ENCODE data around the gene CBX7. TPM values are rescaled to one million over a fixed set of nuclear protein-coding genes. Genes with fewer than 3 reads are reported as not detected.

The CBX7 gene
- total and polyA plus RNA-seq, 10 donors = 20.2 to 99.4 (median 60.3) TPM

DNA sequence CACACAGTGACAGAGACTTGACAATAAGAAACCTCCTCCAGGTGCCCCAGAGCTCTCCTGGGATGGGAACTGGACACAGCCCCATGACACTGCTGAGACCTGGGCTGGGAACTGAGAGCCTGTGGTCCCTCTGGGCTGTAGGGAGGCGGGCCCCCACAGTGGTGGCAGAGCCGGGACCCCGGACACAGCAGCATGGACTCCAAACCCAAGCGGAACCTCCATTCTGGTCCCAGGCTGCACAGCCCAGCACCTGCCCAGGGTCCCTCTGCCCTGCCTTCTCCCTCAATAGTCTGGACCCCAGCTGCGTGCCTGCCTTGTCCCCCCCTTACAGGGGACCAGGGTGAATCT lies 63.8 kb downstream of the CBX7 start:
- Histone ChIP-seq H3K4me3 (no peak overlapping the region), H3K9me3 (no peaks in the 10 kb centered on the region), H3K4me1 (peaks cover 6 to 84% (median 42%) of the 10 kb centered on the region in 6 donors), H3K27ac (peak overlapping the region in 3 of 8 donors; percentile 49 to 92 (median 88)), H3K36me3 (peaks cover 0 to 37% (median 10%) of the 10 kb centered on the region in 6 donors), H3K27me3 (replicated peaks in 1 of 7) (no peaks in the 10 kb centered on the region)
- no peak for TF ChIP-seq POLR2AphosphoS5 (IDR thresholded peaks at IDR 0.05)
- WGBS, 5 donors = 88 to 97% (median 91%) methylated on average over 5 of the region's 5 CpGs; no CpG with 5 or more reads in 1 of the 5 donors
- intact Hi-C loops (cut with DNase I; ENCODE audit: low total_unique reads) = no loop called here
- no peak for DNase-seq

- 67 to 76% (median 72%) methylated on average over 15 to 18 of the region's 18 CpGs for WGBS, 5 donors
- H3K27ac ChIP-seq = peak overlapping the region in 4 of 8 donors; percentile 28 to 92 (median 68)
- peak in 1 of 3 donors; percentile 21 for TF ChIP-seq POLR2AphosphoS5 (IDR thresholded peaks at IDR 0.05)
- TF ChIP-seq CTCF (IDR thresholded peaks at IDR 0.05 in 8 of 11, conservative IDR thresholded peaks at IDR 0.05 in 3 of 11) = no peak
- TF ChIP-seq POLR2A (IDR thresholded peaks at IDR 0.05) = no peak
- H3K36me3 ChIP-seq = peaks cover 0 to 41% (median 12%) of the 10 kb centered on the region in 6 donors
- intact Hi-C loops (cut with DNase I; ENCODE audit: low total_unique reads) = no loop called here
- no peak overlapping the region for H3K4me3 ChIP-seq
- no peaks in the 10 kb centered on the region for H3K27me3 ChIP-seq (replicated peaks in 1 of 7)
- peaks cover 6 to 84% (median 42%) of the 10 kb centered on the region in 6 donors for H3K4me1 ChIP-seq
- H3K9me3 ChIP-seq = no peaks in the 10 kb centered on the region
- peak; percentile 68 for DNase-seq
Measured at GRCh38 chr22:39087881-39088684, 64.4 kb downstream of the CBX7 start.

DNA sequence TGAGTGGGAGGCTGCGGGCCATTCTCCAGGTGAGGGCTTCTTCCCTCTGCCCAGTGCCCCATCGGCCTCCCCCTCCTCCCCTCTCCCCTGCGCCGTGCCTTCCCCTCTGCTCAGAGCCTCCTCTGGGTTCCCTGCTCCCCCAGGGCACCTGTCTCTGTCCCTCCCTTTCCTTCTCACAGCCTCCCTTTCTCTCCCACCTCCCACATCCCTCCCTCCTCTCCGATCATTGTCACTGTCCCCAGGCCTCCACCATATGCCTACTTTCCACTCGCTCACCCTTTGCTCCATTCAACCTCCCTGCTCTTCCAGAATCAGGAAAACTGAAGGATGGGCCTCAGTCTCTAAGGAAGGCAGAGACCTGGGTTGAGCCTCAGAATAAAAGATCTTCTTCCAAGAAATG lies 65.4 kb downstream of the CBX7 start:
- peak; percentile 47 for DNase-seq
- 87 to 100% (median 90%) methylated on average over 4 to 6 of the region's 6 CpGs for WGBS, 5 donors
- Histone ChIP-seq H3K27me3 (replicated peaks in 1 of 7) (no peaks in the 10 kb centered on the region), H3K4me1 (peaks cover 0 to 84% (median 39%) of the 10 kb centered on the region in 6 donors), H3K4me3 (no peak overlapping the region), H3K27ac (peak overlapping the region in 2 of 8 donors; percentile 9 to 40), H3K36me3 (peaks cover 0 to 51% (median 16%) of the 10 kb centered on the region in 6 donors), H3K9me3 (no peaks in the 10 kb centered on the region)
- TF ChIP-seq POLR2A (IDR thresholded peaks at IDR 0.05) (no peak), POLR2AphosphoS5 (IDR thresholded peaks at IDR 0.05) (no peak), CTCF (IDR thresholded peaks at IDR 0.05 in 8 of 11, conservative IDR thresholded peaks at IDR 0.05 in 3 of 11) (no peak)
- intact Hi-C loops (cut with DNase I; ENCODE audit: low total_unique reads) = no loop called here

DNA sequence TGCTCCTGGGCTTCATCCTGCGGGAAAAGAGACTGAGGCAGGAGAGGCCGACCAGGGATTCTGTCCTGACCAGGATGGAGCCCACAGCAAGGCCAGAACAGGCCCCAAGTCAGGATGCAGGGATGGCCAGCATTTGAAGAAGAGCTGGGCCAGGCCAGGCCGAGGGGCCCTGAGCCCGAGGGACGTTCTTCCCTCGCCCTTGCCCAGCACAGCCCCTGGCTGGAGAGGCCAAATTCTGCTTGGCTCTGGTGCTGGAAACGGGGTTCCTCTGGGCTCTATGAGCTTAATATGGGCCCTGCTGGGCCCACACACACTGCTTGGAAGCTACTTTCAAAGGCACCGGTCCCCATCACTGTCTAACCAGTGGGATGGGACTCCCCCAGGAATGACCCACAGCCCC lies 67.8 kb downstream of the CBX7 start:
- Histone ChIP-seq H3K4me3 (no peak overlapping the region), H3K9me3 (no peaks in the 10 kb centered on the region), H3K27me3 (replicated peaks in 1 of 7) (no peaks in the 10 kb centered on the region), H3K4me1 (peaks cover 12 to 84% (median 37%) of the 10 kb centered on the region in 6 donors), H3K27ac (peak overlapping the region in 1 of 8 donors; percentile 0), H3K36me3 (peaks cover 0 to 75% (median 29%) of the 10 kb centered on the region in 6 donors)
- WGBS, 5 donors = 80 to 99% (median 95%) methylated on average over 1 to 8 of the region's 8 CpGs
- intact Hi-C loops (cut with DNase I; ENCODE audit: low total_unique reads) = no loop called here
- TF ChIP-seq POLR2AphosphoS5 (IDR thresholded peaks at IDR 0.05) (peak in 1 of 3 donors; percentile 17), CTCF (IDR thresholded peaks at IDR 0.05 in 8 of 11, conservative IDR thresholded peaks at IDR 0.05 in 3 of 11) (no peak)
- peak; percentile 54 for DNase-seq

Data from spleen (tissue), 11 donors.